Lower leg skin (tissue), 3 donors: Measurements from ENCODE around the gene CUL9.

Experiments used
- POLR2A ChIP-seq, 2 donors: fragments of 450-650 bp; IDR thresholded peaks; one replicate each; pipeline ENCODE4 v1.6.1; 2016 to 2017; ENCODE audit warnings: antibody characterized with exemption in 2 of 2, mild to moderate bottlenecking in 1 of 2, moderate library complexity in 1 of 2
- TF ChIP-seq, protein P1 (sequence below), 3 donors: fragments of 450-650 bp; IDR thresholded peaks; one replicate each; pipeline ENCODE4 v1.5.1; 2016; ENCODE audit warnings: antibody characterized with exemption in 3 of 3, mild to moderate bottlenecking in 3 of 3, moderate library complexity in 2 of 3

DNA sequence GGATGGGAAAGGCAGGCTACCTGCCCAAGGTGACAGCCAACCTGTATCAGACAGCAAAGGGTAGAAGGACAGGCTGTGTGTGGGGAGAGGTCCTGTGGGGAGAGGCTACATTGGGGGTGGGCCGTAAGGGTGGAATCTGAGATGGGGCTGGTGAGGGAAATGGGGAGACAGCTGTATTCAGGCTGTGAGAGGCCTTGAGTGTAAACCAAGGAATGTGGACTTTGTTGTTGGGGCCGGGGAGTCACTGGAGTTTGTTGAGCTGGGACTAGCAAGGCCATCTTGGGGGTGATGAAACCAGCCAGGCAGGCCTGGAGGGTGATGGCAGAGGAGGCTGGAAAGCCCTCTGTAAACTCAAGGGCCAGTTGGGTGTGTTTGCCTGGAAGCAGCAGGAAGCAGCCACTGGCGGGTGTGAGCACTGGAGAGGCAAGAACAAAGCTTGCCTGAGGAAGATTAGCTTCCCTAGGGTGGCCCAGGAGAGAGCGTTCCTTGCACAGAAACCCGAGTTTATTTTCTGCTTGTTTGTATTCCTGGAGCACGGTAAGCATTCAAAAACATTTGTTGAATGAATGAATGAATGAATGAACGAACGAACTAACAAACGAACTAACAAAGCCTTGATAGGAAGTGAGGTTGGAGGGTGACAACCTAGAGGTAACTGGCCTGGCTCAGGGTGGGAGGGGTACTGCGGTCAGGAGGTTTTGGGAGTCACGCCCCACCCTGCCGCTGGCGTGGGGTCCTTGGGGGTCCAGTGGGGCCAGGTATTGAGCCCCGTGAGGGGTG is 80.2 kb downstream of the CUL9 start:
- TF ChIP-seq, protein P1, sequence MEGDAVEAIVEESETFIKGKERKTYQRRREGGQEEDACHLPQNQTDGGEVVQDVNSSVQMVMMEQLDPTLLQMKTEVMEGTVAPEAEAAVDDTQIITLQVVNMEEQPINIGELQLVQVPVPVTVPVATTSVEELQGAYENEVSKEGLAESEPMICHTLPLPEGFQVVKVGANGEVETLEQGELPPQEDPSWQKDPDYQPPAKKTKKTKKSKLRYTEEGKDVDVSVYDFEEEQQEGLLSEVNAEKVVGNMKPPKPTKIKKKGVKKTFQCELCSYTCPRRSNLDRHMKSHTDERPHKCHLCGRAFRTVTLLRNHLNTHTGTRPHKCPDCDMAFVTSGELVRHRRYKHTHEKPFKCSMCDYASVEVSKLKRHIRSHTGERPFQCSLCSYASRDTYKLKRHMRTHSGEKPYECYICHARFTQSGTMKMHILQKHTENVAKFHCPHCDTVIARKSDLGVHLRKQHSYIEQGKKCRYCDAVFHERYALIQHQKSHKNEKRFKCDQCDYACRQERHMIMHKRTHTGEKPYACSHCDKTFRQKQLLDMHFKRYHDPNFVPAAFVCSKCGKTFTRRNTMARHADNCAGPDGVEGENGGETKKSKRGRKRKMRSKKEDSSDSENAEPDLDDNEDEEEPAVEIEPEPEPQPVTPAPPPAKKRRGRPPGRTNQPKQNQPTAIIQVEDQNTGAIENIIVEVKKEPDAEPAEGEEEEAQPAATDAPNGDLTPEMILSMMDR (IDR thresholded peaks at IDR 0.05) = no peak
- TF ChIP-seq POLR2A (IDR thresholded peaks at IDR 0.05) = no peak
